KMS-11 (cell line): ENCODE results near the gene TBCD.
"Not testable (repeated sequence)": the region's sequence is repeated elsewhere in the genome, so short reads cannot be mapped to it uniquely, and the experiment has no call there.

Experiments
- H2AFZ ChIP-seq: fragments of 200-600 bp; sonication (generic); 2 replicates; pipeline ENCODE4 v1.6.1; 2016; ENCODE audit warnings: antibody characterized with exemption, mixed run types, low read depth
- H3K27ac ChIP-seq: fragments of 200-600 bp; sonication (generic); 2 replicates; pipeline ENCODE4 v1.6.1; 2016; ENCODE audit warnings: mild to moderate bottlenecking, mixed run types
- H3K27me3 ChIP-seq: fragments of 200-600 bp; sonication (generic); 2 replicates; pipeline ENCODE4 v1.6.1; 2017; ENCODE audit warnings: mild to moderate bottlenecking, low read depth, mixed run types, moderate library complexity; ENCODE audit not compliant: insufficient read depth
- H3K36me3 ChIP-seq: fragments of 200-600 bp; sonication (generic); 2 replicates; pipeline ENCODE4 v1.6.1; 2017; ENCODE audit warnings: mild to moderate bottlenecking, mixed run types; ENCODE audit not compliant: insufficient read depth
- H3K4me1 ChIP-seq: fragments of 200-600 bp; sonication (generic); 2 replicates; pipeline ENCODE4 v1.6.1; 2016; ENCODE audit warnings: mild to moderate bottlenecking, low read depth, mixed run types; ENCODE audit not compliant: poor library complexity, severe bottlenecking
- H3K4me2 ChIP-seq: fragments of 200-600 bp; sonication (generic); 2 replicates; pipeline ENCODE4 v1.7.0; 2016; ENCODE audit warnings: mild to moderate bottlenecking, mixed run types
- H3K4me3 ChIP-seq: fragments of 200-600 bp; sonication (generic); IDR thresholded peaks from 2 replicates; pipeline ENCODE4 v1.6.1; 2017; ENCODE audit warnings: low read depth, low read length, mixed read lengths; ENCODE audit not compliant: insufficient read depth
- H3K79me2 ChIP-seq: fragments of 200-600 bp; sonication (generic); 2 replicates; pipeline ENCODE4 v1.6.1; 2016; ENCODE audit warnings: low read depth, mixed run types; ENCODE audit not compliant: insufficient read depth
- H3K9ac ChIP-seq: fragments of 200-600 bp; sonication (generic); 2 replicates; pipeline ENCODE4 v1.6.1; 2016; ENCODE audit warnings: mild to moderate bottlenecking, mixed run types
- H4K20me1 ChIP-seq: fragments of 200-600 bp; sonication (generic); 2 replicates; pipeline ENCODE4 v1.6.1; 2016; ENCODE audit warnings: mild to moderate bottlenecking, mixed run types; ENCODE audit not compliant: insufficient read depth
- TF ChIP-seq, protein P1 (sequence below): fragments of 200-600 bp; sonication (generic); conservative IDR thresholded peaks from 2 replicates; pipeline ENCODE4 v1.6.1; 2017; ENCODE audit warnings: low read depth, mild to moderate bottlenecking, antibody characterized with exemption, low read length, moderate library complexity, mixed read lengths

The TBCD gene

DNA sequence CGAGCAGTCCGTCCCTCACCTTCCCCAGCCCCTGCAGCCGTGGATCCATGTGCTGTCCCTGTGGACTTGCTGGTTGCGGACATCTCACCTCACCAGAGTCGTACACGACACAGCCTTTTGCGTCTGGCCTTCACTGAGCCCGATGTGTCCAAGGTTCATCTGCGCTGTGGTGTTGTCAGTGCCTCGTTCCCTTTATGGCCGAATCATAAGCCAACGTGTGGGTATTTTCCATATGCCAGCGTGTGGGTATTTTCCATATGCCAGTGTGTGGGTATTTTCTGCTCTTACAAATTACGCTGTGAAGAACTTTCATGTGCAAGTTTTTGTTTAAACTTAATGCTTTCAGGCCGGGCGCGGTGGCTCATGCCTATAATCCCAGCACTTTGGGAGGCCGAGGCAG is 31.6 kb downstream of the TBCD start:
- Histone ChIP-seq H3K27me3 (no peaks in the 10 kb centered on the region), H3K27ac (no peak overlapping the region), H3K79me2 (peaks cover 6% of the 10 kb centered on the region; the same call in 1 of the 2 replicates), H3K4me3 (no peak overlapping the region), H2AFZ (no peak overlapping the region), H3K4me2 (no peak overlapping the region), H4K20me1 (no peaks in the 10 kb centered on the region), H3K36me3 (no peaks in the 10 kb centered on the region), H3K4me1 (peaks cover 34% of the 10 kb centered on the region), H3K9ac (no peak overlapping the region)
- TF ChIP-seq, protein P1, sequence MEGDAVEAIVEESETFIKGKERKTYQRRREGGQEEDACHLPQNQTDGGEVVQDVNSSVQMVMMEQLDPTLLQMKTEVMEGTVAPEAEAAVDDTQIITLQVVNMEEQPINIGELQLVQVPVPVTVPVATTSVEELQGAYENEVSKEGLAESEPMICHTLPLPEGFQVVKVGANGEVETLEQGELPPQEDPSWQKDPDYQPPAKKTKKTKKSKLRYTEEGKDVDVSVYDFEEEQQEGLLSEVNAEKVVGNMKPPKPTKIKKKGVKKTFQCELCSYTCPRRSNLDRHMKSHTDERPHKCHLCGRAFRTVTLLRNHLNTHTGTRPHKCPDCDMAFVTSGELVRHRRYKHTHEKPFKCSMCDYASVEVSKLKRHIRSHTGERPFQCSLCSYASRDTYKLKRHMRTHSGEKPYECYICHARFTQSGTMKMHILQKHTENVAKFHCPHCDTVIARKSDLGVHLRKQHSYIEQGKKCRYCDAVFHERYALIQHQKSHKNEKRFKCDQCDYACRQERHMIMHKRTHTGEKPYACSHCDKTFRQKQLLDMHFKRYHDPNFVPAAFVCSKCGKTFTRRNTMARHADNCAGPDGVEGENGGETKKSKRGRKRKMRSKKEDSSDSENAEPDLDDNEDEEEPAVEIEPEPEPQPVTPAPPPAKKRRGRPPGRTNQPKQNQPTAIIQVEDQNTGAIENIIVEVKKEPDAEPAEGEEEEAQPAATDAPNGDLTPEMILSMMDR = no peak

DNA sequence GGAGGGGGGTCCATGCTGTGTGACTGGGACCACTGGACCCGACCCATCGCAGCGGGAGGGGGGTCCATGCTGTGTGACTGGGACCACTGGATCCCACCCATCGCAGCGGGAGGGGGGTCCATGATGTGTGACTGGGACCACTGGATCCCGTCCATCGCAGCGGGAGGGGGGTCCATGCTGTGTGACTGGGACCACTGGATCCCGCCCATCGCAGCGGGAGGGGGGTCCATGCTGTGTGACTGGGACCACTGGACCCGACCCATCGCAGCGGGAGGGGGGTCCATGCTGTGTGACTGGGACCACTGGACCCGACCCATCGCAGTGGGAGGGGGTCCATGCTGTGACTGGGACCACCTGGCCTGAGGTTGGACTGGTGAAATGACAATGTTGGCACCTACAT is 33.7 kb downstream of the TBCD start:
- H3K27me3 ChIP-seq, H3K79me2 ChIP-seq, H3K36me3 ChIP-seq, H3K9ac ChIP-seq, H3K4me3 ChIP-seq, H4K20me1 ChIP-seq, H3K27ac ChIP-seq, H2AFZ ChIP-seq: not testable (repeated sequence)
- peaks cover 49% of the 10 kb centered on the region for H3K4me1 ChIP-seq
- peak overlapping the region; percentile 66 for H3K4me2 ChIP-seq

DNA sequence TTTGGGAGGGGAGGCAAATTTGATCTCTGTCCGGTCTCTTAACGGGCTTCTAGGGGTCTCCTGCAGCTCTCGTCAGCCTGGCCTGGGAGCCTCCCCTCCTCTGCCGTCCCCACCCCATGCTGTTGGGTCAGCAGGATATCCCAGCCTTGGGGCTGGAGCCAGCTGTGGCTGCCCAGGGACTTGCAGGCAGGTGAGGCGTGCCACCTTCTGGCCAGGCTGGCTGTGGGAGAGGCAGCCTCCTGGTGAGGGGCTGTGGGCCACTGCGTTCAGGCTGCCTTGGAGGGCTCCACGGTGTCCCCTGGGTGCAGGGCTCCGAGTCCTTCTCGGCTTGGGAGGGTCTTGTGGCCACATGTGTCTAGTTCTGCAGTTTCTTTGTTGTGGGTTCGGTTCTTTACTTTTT is 34.6 kb downstream of the TBCD start:
- H2AFZ ChIP-seq = no peak overlapping the region
- peaks cover 49% of the 10 kb centered on the region for H3K4me1 ChIP-seq
- no peak overlapping the region for H3K4me3 ChIP-seq
- H3K9ac ChIP-seq = no peak overlapping the region
- H3K27me3 ChIP-seq = no peaks in the 10 kb centered on the region
- no peaks in the 10 kb centered on the region for H3K36me3 ChIP-seq
- peak overlapping the region; percentile 46; the same call in 1 of the 2 replicates for H3K27ac ChIP-seq
- H3K4me2 ChIP-seq = peak overlapping the region; percentile 66
- TF ChIP-seq, protein P1 = no peak
- no peaks in the 10 kb centered on the region for H4K20me1 ChIP-seq
- peaks cover 7% of the 10 kb centered on the region; the same call in 1 of the 2 replicates for H3K79me2 ChIP-seq

DNA sequence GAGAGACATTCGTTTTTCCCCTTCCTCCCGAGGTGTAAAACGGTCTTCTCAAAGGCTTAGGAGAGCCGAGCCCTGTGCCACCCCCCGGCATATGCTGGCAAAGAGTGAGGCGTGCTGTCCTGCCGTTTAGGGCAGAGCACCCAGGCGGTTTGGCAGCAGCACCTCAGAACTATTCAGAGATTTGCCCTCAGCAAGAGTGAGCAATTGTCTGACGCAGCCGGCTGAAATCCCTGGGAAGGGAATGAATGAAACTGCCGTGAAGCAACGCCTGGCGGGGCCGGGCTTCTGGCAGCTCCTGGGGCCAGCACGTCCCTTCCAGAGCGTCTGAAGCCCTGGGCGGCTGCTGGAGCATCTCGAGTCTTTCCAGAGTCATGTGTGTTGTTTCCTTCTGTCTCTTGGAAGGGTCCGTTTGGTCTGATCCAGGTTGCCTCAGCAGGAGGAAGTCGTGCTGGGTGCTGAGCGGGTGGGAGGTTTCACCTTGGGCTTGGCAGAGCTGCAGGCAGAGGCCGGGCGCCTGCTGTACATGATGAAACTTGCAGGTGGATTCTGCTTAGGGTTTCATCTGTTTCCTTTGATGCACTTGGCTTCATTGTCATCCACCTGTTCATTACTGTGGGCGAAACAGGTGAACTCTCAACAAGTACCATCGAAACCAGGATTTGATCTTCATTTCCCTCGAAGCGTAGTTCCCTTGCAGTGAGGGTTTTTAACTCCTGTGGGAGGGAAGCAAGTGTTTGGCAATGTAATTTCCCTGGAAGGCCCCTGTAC is 35.4 kb downstream of the TBCD start:
- Histone ChIP-seq H3K36me3 (no peaks in the 10 kb centered on the region), H3K4me2 (peak overlapping the region; percentile 52), H2AFZ (peak overlapping the region; percentile 12; the same call in 1 of the 2 replicates), H4K20me1 (no peaks in the 10 kb centered on the region), H3K4me1 (peaks cover 45% of the 10 kb centered on the region), H3K27ac (peak overlapping the region; percentile 59), H3K79me2 (peaks cover 7% of the 10 kb centered on the region; the same call in 1 of the 2 replicates), H3K27me3 (no peaks in the 10 kb centered on the region), H3K9ac (peak overlapping the region; percentile 22; the same call in 1 of the 2 replicates), H3K4me3 (no peak overlapping the region)
- TF ChIP-seq, protein P1 = no peak
